Endodermal cell (in vitro differentiated cells): ENCODE data around the gene KDM1B. TPM values are rescaled to one million over a fixed set of nuclear protein-coding genes. Genes with fewer than 3 reads are reported as not detected.

Experiments used
- DNase-seq: peaks from one replicate; pipeline ENCODE4 v3.0.0-alpha.2; 2017
- H3K27ac ChIP-seq: 2 replicates; pipeline ENCODE4 v1.5.1; 2013; ENCODE audit warnings: mild to moderate bottlenecking, low read depth, low read length, moderate library complexity
- H3K27me3 ChIP-seq: 2 replicates; pipeline ENCODE4 v1.6.1; 2013; ENCODE audit warnings: mild to moderate bottlenecking, low read length, moderate library complexity; ENCODE audit not compliant: insufficient read depth, control insufficient read depth, poor library complexity, severe bottlenecking
- H3K36me3 ChIP-seq: 2 replicates; pipeline ENCODE4 v1.7.0; 2013; ENCODE audit warnings: mild to moderate bottlenecking, low read length, moderate library complexity; ENCODE audit not compliant: control insufficient read depth, insufficient read depth
- H3K4me1 ChIP-seq: one replicate; pipeline ENCODE4 v1.7.0; 2013; ENCODE audit warnings: low read length; ENCODE audit not compliant: control insufficient read depth, insufficient read depth
- H3K4me3 ChIP-seq: 2 replicates; pipeline ENCODE4 v1.5.1; 2013; ENCODE audit warnings: mild to moderate bottlenecking, low read length, moderate library complexity
- H3K9ac ChIP-seq: 2 replicates; pipeline ENCODE4 v1.6.1; 2013; ENCODE audit warnings: mild to moderate bottlenecking, low read length, moderate library complexity; ENCODE audit not compliant: poor library complexity, severe bottlenecking; ENCODE audit errors: extremely low read depth
- H3K9me3 ChIP-seq: 2 replicates; pipeline ENCODE4 v1.6.1; 2013; ENCODE audit warnings: mild to moderate bottlenecking, low read length, moderate library complexity; ENCODE audit not compliant: control insufficient read depth
- H3K27ac Mint-ChIP-seq: 2 replicates; pipeline ENCODE4 v1.8.0; 2020; ENCODE audit warnings: mixed read lengths
- H3K27me3 Mint-ChIP-seq: 2 replicates; pipeline ENCODE4 v1.8.0; 2021; ENCODE audit warnings: mild to moderate bottlenecking, mixed read lengths; ENCODE audit not compliant: insufficient read depth
- H3K36me3 Mint-ChIP-seq: 2 replicates; pipeline ENCODE4 v1.8.0; 2020; ENCODE audit warnings: low read depth, mixed read lengths
- H3K4me1 Mint-ChIP-seq: 2 replicates; pipeline ENCODE4 v1.8.0; 2020; ENCODE audit warnings: mixed read lengths
- H3K4me3 Mint-ChIP-seq: 2 replicates; pipeline ENCODE4 v1.8.0; 2020; ENCODE audit warnings: mild to moderate bottlenecking, moderate library complexity, mixed read lengths
- H3K9me3 Mint-ChIP-seq: 2 replicates; pipeline ENCODE4 v1.8.0; 2020; ENCODE audit warnings: mild to moderate bottlenecking, mixed read lengths
- CTCF ChIP-seq: fragments of 200-600 bp; sonication (generic); conservative IDR thresholded peaks from 2 replicates; pipeline ENCODE4 v1.5.0; 2021; ENCODE audit warnings: antibody characterized with exemption, mild to moderate bottlenecking
- WGBS, 2 experiments: methylation state at CpG; one replicate each; pipeline versions ENCODE4 v1.1.5 to v1.1.7; 2013; ENCODE audit warnings: missing lambda C conversion rate in 2 of 2, mixed read lengths in 1 of 2; ENCODE audit not compliant: insufficient coverage in 1 of 2, insufficient read length in 1 of 2; 5-methylcytosine and 5-hydroxymethylcytosine counted together
- total RNA-seq, 2 donors: library from RNA; stranded (reverse); fragmentation: NEBNext Ultra II Directional in 1 of 2; extraction: Animal tissue kit (Norgen Biotek cat#: 25700) in 1 of 2; gene quantifications; 2 replicates in 1 of 2; 3 replicates in 1 of 2; pipeline ENCODE4 v1.2.1, GENCODE V29; 2021

KDM1B gene
- total RNA-seq, 2 donors from 2014 or later: 7.7 to 9.3 TPM

GRCh38 chr6:18177286-18177965, 22.2 kb downstream of the KDM1B start:
- H3K27ac Mint-ChIP-seq: no peak overlapping the region
- H3K9ac ChIP-seq: no peak overlapping the region
- peaks cover 17% of the 10 kb centered on the region for H3K4me1 Mint-ChIP-seq
- H3K36me3 Mint-ChIP-seq: peaks cover 59% of the 10 kb centered on the region
- H3K4me3 ChIP-seq: no peak overlapping the region
- no peak overlapping the region for H3K4me3 Mint-ChIP-seq
- no peaks in the 10 kb centered on the region for H3K27me3 ChIP-seq
- H3K27ac ChIP-seq: no peak overlapping the region
- TF ChIP-seq CTCF: no peak
- 97 to 100% methylated on average over 2 to 4 of the region's 4 CpGs for WGBS, 2 experiments
- H3K36me3 ChIP-seq: peaks cover 10% of the 10 kb centered on the region
- DNase-seq: no peak
- H3K27me3 Mint-ChIP-seq: no peaks in the 10 kb centered on the region
- H3K4me1 ChIP-seq: no peaks in the 10 kb centered on the region
- H3K9me3 Mint-ChIP-seq: peaks cover 15% of the 10 kb centered on the region
- H3K9me3 ChIP-seq: no peaks in the 10 kb centered on the region

- no peak for TF ChIP-seq CTCF
- Histone ChIP-seq H3K4me1 (no peaks in the 10 kb centered on the region), H3K9me3 (no peaks in the 10 kb centered on the region), H3K36me3 (peaks cover 10% of the 10 kb centered on the region), H3K27ac (no peak overlapping the region), H3K4me3 (no peak overlapping the region), H3K27me3 (no peaks in the 10 kb centered on the region), H3K9ac (no peak overlapping the region)
- H3K9me3 Mint-ChIP-seq: peaks cover 15% of the 10 kb centered on the region
- H3K27ac Mint-ChIP-seq: peak overlapping the region; percentile 60
- no peak overlapping the region for H3K4me3 Mint-ChIP-seq
- peaks cover 57% of the 10 kb centered on the region for H3K36me3 Mint-ChIP-seq
- peaks cover 20% of the 10 kb centered on the region for H3K4me1 Mint-ChIP-seq
- no peak for DNase-seq
- H3K27me3 Mint-ChIP-seq: no peaks in the 10 kb centered on the region
- 96% methylated on average over 3 of the region's 3 CpGs; no CpG with 5 or more reads in 1 of the 2 experiments for WGBS, 2 experiments
Observed at GRCh38 chr6:18178960-18179615, 23.9 kb downstream of the KDM1B start.

GRCh38 chr6:18179770-18180356, 24.6 kb downstream of the KDM1B start:
- Mint-ChIP-seq H3K4me3 (no peak overlapping the region), H3K9me3 (peaks cover 15% of the 10 kb centered on the region), H3K4me1 (peaks cover 23% of the 10 kb centered on the region), H3K27ac (peak overlapping the region; percentile 60), H3K27me3 (no peaks in the 10 kb centered on the region), H3K36me3 (peaks cover 50% of the 10 kb centered on the region)
- Histone ChIP-seq H3K27ac (no peak overlapping the region), H3K4me1 (no peaks in the 10 kb centered on the region), H3K36me3 (peaks cover 6% of the 10 kb centered on the region), H3K9me3 (no peaks in the 10 kb centered on the region), H3K4me3 (no peak overlapping the region), H3K9ac (no peak overlapping the region), H3K27me3 (no peaks in the 10 kb centered on the region)
- WGBS, 2 experiments: 92 to 98% methylated on average over 4 to 5 of the region's 5 CpGs
- no peak for TF ChIP-seq CTCF
- DNase-seq: no peak
